GM18868 (cell line): ENCODE measurements around the gene PLA2G2E.
"Not testable (repeated sequence)": the region's sequence is repeated elsewhere in the genome, so short reads cannot be mapped to it uniquely, and the experiment has no call there.

Source experiments
- ATAC-seq: cut with Tn5 transposase; IDR thresholded peaks from one replicate; pipeline ENCODE4 v1.9.1; 2021; ENCODE audit warnings: mild to moderate bottlenecking, moderate library complexity; ENCODE audit not compliant: unreplicated experiment

PLA2G2E gene

DNA sequence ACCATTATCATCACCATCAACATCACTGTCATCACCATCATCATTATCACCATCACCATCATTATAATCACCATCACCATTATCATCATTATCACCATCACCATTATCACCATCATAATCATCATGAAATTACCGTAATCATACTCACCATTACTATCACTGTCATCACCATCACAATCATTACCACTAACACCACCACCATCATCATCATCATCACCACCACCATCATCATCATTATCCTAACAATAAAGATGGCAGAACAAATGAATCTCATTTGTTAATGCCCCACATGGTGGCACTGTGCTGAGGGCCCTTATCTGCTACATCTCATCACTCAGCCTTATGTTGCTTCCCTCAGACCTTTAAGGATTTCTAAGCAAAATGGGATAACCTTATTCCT lies 9.4 kb upstream of the PLA2G2E start:
- ATAC-seq: no peak

DNA sequence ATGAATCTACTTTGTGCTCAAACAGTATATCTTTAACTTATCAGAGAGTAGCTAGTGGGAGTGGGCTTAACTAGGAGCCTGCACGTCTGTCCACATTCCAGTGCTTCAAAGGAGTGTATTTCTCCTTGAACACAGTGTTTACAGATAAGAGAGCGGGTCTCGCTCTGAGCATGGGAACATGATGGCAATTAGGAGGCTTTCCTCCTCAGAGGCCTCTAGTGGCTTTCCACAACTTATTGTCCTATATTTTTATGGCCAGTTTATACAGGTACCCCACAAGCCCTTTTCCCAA lies 3.7 kb upstream of the PLA2G2E start:
- ATAC-seq: not testable (repeated sequence)

- ATAC-seq: no peak
Observed at GRCh38 chr1:19926296-19927129, 3.1 kb upstream of the PLA2G2E start.

DNA sequence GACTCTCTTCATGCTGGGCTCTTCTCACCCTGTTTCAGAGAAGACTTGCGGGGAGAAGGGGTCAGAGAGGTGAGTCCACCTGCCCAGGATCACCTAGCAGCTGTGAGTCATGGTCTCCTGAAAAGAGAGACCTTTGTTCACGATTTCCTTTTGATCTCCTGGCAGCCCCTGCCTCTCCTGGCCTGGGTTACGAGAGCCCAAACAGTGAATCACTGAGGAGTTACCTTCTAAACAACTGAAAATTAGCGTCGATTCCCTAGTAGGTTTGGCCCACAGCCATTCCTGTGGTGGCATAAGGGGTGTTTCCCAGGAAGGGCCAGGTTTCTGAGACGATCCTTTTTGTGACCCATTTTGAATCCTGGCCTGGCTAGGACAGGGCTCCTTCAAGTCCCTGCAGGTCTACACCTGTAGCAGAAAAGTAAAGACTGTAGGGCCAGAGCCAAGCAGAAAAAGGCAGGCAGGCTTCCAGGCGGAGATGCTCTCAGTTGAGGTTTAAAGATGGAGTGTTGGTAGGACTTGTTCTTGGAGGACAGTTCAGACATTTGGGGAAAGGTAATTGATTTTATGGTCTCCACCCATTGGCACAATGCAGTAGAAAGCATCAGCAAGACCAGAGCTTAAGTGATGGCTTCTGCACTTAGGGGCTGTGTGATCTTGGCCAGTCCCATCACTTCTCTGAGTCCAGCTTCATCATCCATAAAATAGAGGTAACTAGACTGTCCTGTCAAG lies 2.1 kb upstream of the PLA2G2E start:
- ATAC-seq: no peak

- ATAC-seq: no peak
Observed at GRCh38 chr1:19923953-19924346, 533 bp upstream of the PLA2G2E start.

DNA sequence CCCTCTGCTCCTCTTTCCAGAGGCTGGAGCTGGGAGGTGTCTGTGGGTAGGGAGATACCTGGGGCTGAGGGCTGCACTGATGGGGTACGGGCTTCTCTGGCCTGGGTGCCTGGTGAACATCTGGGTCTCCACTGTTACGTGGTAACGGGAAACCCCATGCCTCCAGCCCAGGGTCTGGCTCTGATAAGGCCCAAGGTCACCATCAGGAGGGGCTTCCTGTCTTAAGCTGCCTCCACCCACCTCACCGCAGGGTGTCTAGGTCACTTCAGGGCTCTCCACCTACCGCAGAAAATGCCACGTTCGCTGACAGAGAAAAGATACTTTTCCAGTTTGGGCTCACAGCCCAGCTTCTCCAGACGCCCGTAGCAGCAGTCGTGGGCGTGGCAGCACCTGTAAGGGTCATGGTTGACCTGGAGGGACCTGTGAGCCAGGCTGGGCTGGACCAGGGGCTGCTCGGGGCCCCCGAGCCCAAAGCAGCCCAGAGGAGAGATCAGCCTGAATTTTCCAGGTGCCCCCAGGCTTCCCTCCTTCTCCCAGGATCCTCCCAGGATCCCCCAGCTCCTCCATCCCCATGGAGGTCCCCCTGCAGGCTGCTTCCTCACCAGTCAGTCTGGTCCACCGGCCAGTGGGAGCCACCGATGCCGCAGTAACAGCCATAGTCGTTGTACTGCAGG lies 1.3 kb downstream of the PLA2G2E start:
- no peak for ATAC-seq

DNA sequence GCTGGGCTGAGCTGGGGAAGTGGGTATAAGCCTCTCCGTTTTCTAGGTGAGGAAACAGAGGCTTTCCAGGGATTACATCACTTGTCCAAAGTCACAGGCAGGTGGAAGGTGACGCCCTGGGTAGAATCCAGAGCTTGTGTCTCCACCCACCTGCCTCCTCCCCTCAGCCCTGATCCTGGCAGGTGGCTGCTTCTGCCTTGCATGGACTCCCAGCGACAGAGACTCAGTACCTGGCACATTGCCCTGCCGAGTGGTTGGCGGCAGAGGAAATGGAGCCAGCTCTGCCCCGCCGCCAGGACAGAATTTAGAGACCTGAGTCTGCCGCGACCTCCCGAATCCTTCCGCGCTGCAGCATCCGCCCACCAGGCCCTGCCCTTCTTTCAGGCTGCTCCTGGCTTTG lies 2.1 kb downstream of the PLA2G2E start:
- ATAC-seq: no peak

- ATAC-seq: no peak
Observed at GRCh38 chr1:19920132-19920710, 3.2 kb downstream of the PLA2G2E start.

DNA sequence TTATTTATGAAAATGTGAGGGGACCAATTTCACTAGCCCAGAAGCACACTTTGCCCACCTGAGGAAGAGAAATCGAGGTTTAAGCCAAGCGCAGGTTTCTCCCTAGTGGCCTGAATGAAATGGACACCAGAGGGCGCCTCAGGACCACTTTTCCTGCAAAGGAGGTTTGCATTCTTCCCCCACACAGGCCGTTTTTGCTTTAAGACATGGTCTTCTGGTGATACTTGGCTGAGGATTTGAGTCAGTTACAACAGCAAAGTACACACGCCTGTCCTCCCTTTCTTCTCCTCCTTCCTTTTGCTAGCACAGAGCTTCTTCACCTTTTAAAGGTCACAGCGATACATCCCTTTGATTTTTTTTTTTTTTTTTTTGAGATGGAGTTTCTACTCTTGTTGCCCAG lies 5.4 kb downstream of the PLA2G2E start:
- ATAC-seq: no peak

GRCh38 chr1:19910650-19911049 lies 12.8 kb downstream of the PLA2G2E start:
- no peak for ATAC-seq

DNA sequence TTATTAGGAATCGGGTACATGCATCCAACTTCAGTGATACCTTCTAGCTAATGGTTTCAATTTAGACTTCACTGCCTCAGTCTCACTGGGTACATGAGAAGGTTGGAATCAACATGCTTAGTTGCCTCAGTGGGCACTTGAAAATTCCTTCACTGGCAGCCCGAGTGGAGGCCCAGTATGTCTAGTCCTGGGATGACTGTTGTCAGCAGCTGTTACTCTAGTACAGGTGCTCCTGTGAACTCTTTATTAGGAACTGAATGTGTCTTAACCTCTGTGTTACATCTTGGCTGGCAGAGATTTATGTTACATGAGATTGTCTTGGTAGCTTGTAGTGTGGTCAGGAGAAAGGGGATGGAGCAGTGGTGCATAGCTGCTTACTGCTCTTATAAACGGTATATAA lies 13.4 kb downstream of the PLA2G2E start:
- ATAC-seq: no peak

GRCh38 chr1:19909392-19909791 lies 14.0 kb downstream of the PLA2G2E start:
- no peak for ATAC-seq

- no peak for ATAC-seq
Observed at GRCh38 chr1:19907456-19907855, 16.0 kb downstream of the PLA2G2E start.

- ATAC-seq: no peak
Observed at GRCh38 chr1:19903621-19904020, 19.8 kb downstream of the PLA2G2E start.

DNA sequence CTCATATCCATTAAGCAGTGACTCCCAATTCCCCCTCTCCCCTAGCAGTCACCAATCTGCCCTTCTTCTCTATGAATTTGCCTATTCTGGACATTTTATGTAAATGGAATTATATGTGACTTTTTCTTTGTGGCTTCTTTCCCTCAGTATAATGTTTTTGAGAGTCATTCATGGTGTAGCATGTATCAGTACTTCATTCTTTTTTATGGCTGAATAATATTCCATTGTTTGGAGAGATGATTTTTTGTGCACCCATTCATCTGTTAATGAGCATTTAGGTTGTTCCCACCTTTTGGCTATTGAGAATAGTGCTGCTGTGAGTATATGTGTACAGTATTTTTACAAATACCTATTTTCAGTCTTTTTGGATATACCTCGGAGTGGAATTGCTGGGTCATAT lies 21.8 kb downstream of the PLA2G2E start:
- no peak for ATAC-seq

DNA sequence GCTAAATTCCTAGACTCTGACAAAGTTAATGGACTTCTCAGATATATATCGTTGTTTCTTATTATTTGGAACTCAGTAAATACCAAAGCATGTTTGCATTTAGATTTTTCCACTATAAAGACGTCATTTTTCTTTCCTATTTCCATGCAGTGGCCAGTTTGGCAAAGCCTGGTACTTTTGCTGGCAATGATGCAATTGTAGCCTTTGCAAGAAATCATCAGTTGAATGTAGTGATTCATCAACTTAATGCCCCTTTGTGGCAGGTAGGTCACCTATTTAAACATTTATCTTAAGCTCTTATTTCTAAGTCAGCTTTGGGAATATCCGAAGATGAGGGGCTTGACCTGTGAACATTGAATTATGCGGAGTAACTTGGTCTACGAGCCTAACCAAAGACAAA lies 29.2 kb downstream of the PLA2G2E start:
- ATAC-seq: no peak

DNA sequence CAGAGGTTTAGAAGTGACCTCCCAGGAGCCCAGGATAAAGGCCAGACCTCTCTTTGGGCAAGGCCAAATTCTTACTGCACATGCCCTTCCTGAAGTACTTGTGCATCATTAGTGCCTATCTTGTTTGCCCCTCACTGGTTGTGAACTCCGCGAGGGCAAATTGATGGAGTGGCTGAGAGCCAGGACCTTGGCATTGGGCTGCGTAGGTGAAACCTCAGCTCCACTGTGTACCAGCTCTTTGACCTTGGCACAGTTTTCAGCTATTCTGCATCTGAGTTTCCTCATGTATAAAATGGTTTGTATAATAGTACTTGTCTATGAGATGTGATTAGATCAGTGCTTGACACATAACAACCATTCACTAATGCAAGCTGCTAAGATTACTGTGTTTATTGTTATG lies 29.7 kb downstream of the PLA2G2E start:
- ATAC-seq: no peak

GRCh38 chr1:19892628-19893168 lies 30.7 kb downstream of the PLA2G2E start:
- no peak for ATAC-seq

- ATAC-seq: no peak
Observed at GRCh38 chr1:19892129-19892528, 31.3 kb downstream of the PLA2G2E start.

DNA sequence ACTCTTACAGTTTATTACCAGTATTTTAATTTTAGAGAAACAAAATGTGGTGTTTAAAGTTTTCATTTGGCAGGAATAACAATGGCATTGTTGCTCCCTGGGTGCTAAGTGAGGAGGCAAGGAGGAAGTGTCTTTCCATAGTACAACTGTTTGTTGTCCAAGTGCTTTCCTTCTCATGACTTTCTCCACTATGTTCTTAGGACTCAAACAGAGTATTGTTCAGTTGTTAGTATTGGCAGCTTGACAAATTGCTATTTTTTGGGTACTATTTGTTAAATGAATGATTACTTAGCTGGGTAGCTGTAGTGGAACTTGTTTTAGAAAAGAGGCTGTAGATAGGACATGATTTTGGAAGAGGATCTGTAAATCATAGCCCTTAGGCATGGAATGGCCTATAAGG lies 33.8 kb downstream of the PLA2G2E start:
- no peak for ATAC-seq

DNA sequence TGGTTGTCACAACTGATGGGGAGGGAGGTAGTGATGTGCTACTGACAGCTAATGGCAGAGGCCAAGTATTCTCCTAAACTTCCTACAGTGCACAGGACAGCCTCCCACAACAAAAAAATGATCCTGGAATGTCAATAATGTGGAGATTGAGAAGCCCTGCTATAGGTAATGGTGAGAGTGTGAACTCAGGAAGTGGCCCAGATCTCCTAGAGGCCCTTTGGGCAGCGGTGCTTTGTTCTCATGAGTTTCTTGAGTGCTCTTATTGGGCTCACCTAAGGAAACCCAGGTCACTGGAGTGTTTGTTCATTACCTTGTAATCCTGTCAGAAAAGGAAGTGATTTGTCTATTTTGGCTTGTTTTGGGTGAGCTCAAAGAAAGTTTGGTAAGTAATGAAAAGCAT lies 35.3 kb downstream of the PLA2G2E start:
- ATAC-seq: no peak
